ENCODE results near the gene MPP7. TPM values are rescaled to one million over a fixed set of nuclear protein-coding genes. Genes with fewer than 3 reads are reported as not detected.

MPP7 gene
- total and polyA plus RNA-seq, 4 experiments from 2014 or later: 17.7 to 28.1 (median 26.2) TPM

Small RNAs within 50 kb of the gene (microRNA-seq; reads per million reads assigned to microRNA genes)
- gene MIR8086 (ENCODE audit: borderline microRNAs expressed, borderline number of aligned reads, borderline replicate concordance): not detected

Other genes starting within 250 kb of the MPP7 start
- gene WAC, start 230.1 kb upstream of the MPP7 start, total RNA-seq: 100 to 1,000 TPM; 170 to 174 TPM
- gene WAC, start 230.1 kb upstream of the MPP7 start, polyA plus RNA-seq: 100 to 1,000 TPM in 1 of 2 donors, 10 to 100 TPM in 1; 44.1 to 114 TPM

Data from CD4-positive, alpha-beta memory T cell (primary cell).